Measurements from ENCODE around the gene CFLAR.

CFLAR gene

DNA sequence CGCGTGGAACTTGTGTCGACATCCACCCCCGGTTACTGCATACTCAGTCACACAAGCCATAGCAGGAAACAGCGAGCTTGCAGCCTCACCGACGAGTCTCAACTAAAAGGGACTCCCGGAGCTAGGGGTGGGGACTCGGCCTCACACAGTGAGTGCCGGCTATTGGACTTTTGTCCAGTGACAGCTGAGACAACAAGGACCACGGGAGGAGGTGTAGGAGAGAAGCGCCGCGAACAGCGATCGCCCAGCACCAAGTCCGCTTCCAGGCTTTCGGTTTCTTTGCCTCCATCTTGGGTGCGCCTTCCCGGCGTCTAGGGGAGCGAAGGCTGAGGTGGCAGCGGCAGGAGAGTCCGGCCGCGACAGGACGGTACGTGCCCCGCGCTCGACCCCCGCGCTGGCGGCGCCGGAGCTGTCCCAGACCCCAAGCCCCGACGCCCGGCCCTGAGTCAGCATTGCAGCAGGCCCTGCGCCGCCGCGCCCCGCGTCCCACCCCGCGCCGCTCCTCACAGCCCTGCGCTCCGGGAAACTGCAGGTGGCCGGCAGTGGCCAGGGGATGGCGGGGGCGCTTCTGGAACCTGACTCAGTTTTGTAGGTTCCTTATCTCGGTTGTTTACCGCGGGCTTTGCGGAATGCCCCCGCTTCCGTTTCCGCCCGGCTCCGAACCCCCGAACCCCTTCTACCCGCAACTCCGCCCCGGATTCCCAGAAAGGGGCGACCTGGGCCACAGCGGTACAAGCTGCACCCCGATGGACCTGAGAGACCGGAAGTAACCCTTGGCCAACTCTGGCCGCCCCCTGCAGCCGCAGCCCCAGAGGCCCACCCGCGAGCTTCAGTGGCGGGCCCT lies at the start of gene CFLAR:
Gene CFLAR, plus strand, starts transcription at position 50 of the 844 bp plus-strand sequence. CDS start 13,702 bp downstream, outside the sequence.
- no peak for TF ChIP-seq CTCF (IDR thresholded peaks at IDR 0.05; ENCODE audit: low read depth, low read length)
- peak within 1 kb of the TSS; percentile 63 for H3K4me3 ChIP-seq (ENCODE audit: low read depth, low read length)

- peak overlapping the region; percentile 71 for H3K4me3 ChIP-seq (ENCODE audit: low read depth, low read length)
- TF ChIP-seq CTCF (IDR thresholded peaks at IDR 0.05; ENCODE audit: low read depth, low read length): no peak
Observed at GRCh38 chr2:201070948-201071478, 45.0 kb upstream of the CFLAR start.

- peak within 1 kb of the TSS; percentile 71 for H3K4me3 ChIP-seq (ENCODE audit: low read depth, low read length)
- TF ChIP-seq CTCF (IDR thresholded peaks at IDR 0.05; ENCODE audit: low read depth, low read length): 0 out of 2 replicates have a peak, but pooled peaks have one; percentile 21
Observed at GRCh38 chr2:201071479-201072200, 44.3 kb upstream of the CFLAR start, which contains the start of the genes HYCC2 and NDUFB3. TSS of gene HYCC2 (minus strand) at chr2:201071671. CDS start at chr2:201024009, 47,662 bp downstream. TSS of gene NDUFB3 (plus strand) at chr2:201072001. CDS start at chr2:201078883, 6,882 bp downstream.

- peak overlapping the region; percentile 71 for H3K4me3 ChIP-seq (ENCODE audit: low read depth, low read length)
- TF ChIP-seq CTCF (IDR thresholded peaks at IDR 0.05; ENCODE audit: low read depth, low read length): no peak
Observed at GRCh38 chr2:201072201-201072530, 43.8 kb upstream of the CFLAR start.

- H3K4me3 ChIP-seq (ENCODE audit: low read depth, low read length): peak overlapping the region; percentile 71
- no peak for TF ChIP-seq CTCF (IDR thresholded peaks at IDR 0.05; ENCODE audit: low read depth, low read length)
Observed at GRCh38 chr2:201073071-201073470, 42.9 kb upstream of the CFLAR start.

GRCh38 chr2:201074996-201075395 lies 41.0 kb upstream of the CFLAR start:
- no peak overlapping the region for H3K4me3 ChIP-seq (ENCODE audit: low read depth, low read length)
- no peak for TF ChIP-seq CTCF (IDR thresholded peaks at IDR 0.05; ENCODE audit: low read depth, low read length)

Data from WI38 (cell line).